GM19193 (cell line): ENCODE results near the gene SLC25A10.

Source experiments
- POLR2A ChIP-seq: IDR thresholded peaks from 4 replicates; pipeline ENCODE4 v1.6.1; 2011; ENCODE audit not compliant: insufficient read depth, insufficient read length; ENCODE audit errors: extremely low read depth

Gene SLC25A10

DNA sequence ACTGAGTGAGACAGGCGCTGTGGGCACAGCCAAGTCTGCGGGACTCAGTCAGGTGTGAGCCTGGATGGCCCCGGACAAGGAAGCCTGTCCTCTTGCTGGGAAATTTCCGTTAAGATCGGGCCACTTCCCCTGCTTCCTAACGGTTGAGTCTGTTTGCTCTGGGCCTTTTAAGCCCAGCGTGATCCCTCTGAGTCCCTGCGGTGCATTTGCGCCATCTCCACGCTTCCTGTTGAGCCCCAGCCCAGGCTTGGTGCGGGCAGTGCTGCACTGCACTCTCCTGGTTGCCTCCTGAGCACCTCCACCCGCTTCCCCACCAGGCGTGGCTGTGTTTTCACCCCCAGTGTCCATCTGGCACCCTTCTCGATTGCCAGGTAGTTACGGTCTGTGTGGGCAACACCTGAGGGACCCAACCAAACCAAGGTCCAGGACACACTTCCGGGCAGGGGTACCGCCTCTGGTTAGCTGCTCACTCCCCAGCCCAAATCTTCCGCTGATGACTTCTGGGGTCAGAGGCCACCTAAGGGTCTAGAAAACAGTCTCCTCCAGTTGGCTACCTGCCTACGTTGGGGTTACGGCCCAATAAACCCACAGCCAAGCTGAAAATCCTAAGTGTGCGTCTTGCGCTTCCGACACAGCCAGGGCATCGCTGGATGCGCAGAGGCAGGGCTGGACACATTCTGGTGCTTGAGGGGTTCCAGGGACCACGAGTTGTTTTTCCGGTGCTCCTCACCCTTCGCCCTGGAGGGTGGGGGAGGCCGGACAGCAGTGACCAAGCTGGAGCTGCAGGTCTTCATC is 1.4 kb upstream of the SLC25A10 start:
- TF ChIP-seq POLR2A, result no peak

DNA sequence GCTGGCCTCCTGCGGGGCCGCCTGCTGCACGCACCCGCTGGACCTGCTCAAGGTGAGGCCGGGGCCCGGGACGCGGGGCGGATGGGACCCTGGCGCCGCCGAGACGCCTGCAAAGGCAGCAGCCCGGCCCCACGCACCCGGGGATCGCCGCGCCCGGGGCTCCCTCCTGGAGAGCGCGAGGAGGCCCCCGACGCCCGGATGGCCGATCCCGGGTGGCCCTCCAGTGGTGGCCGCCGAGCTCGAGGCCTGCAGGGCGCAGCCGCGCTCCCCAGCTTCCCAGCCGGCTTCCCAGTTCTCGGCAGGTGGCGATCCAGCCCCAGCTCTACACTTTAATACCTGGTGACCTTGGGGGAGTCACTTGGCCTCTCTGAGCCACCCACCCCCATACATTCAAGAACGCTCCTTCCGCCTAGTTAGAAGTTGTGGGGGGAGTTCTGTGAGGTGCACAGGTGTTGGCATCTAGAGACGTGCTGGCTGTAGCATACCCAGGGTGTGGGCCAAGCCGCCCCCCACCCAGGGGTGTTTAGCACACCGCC is 452 bp downstream of the SLC25A10 start:
- no peak for TF ChIP-seq POLR2A

DNA sequence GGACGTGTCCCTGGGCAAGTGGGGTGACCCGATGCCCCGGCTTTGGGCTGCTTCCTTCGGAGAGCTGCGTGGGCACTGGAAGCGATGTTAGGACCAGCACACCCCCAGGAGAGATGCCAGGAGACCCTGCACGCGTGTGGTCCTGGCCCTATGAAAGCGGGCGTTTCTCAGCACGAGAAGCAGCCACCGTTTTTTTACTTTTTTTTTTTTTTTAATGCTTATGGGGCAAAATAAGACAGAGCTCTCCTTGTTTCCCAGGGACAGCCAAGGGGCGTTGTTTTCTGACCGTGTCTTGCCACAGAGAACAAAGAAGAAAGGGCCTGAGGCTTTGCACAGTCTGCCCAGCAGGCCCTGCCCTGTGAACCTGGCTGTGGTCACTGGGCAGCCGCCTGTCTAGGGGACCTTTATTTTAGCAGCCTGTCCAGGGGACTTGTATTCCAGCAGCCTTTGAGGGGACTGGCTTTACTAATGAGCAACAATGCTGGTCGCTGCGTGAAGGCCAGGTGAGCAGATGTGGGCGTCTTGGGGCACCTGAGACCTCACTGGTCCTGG is 996 bp downstream of the SLC25A10 start:
- TF ChIP-seq POLR2A, result no peak

DNA sequence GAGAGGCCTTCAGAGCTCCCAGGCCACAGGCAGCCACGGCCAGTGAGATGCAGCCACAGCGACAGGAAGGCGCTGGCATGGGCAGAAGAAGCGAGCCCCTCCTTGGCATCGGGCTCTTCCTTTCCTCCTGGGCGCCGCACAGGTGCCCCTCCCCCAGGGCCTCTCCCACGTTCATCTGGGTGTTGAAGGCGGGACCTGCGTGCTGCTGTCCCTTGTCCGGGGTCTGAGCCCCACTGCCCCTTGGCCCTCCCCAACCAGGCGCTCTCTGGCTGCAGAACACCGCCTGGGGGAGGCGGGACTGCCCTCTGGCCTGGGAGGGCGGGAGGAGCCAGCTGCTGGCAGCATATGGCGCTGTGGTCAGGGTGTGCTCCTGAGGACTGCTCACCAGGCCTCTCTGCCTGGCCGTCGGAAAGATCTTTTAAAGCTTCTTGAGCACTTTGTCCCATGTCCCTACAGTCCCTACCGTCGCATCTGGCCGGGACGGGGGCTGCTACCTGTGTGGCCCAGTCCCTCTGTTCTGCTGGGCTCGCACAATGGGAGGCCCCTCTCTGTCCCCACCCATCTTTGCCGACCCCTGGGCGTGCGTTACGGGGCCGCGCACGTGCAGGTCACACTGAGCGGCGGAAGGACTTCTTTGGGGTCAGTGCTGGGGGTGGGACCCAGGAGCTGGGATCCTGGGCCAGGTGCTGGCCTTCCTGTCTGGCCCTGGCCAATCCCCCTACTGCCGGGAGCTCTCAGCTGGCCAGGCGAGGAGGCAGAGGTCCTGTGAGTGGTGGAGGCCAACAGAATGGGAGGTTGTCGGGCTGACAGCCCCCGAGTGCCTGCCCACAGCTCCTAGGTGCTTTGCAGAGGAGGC is 1.7 kb downstream of the SLC25A10 start:
- no peak for TF ChIP-seq POLR2A

DNA sequence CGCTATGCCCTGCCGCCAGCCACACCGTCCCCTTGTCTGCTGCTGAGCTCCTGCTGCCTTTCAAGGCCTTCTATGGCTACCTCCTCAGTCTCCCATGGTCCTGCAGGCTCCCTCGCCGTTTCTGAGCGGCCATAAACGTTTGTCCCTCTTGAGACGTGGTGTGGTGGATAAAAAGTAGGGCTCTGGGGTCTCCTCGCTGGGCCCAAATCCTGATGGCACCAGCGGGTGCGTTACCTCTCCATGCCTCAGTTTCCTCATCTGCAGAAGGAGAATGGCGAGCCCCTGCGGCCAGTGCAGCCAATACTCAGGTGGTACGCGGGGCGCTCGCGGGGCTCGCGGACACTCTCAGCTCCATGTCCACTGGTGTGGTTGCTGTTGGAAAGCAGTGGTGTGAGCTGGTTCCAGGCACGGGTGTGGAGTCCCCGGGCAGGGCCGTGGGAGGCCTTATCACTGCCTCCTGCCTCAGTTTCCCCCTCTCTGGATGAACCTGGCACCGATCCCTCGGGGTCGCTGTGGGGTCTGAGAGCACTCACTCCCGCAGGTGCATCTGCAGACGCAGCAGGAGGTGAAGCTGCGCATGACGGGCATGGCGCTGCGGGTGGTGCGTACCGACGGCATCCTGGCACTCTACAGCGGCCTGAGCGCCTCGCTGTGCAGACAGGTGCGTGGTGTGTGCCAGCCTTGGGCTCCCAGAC is 2.5 kb downstream of the SLC25A10 start:
- no peak for TF ChIP-seq POLR2A

DNA sequence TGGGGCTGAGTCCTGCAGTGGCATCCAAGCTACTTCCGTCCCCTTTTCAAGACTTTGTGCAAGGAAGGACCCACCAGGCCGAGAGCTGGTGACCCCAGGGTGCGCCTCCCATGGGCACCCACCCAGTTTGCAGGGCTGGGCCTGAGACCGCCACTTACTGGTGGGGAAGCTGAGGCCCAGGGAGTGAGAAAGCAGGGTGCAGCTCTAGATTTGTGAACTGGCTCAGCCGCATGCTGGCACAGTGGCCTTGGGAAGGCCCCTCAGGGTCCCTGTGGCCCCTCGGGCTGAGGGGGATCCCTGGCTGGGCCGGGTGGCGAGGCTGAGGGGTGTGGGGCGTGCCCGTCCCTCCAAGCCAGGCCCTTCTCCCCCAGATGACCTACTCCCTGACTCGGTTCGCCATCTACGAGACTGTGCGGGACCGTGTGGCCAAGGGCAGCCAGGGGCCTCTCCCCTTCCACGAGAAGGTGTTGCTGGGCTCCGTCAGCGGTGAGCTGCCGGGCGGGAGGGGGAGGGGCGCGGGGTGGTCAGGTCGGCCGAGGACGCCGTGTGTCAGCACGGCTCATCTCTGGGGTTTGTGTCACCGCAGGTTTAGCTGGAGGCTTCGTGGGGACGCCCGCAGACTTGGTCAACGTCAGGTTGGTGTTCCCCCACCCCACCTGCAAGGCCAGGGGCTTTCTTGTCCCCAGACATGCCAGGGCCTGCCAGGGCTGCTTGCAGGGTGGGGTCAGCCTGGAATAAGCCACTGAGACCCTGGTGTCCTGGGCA is 3.2 kb downstream of the SLC25A10 start:
- no peak for TF ChIP-seq POLR2A

DNA sequence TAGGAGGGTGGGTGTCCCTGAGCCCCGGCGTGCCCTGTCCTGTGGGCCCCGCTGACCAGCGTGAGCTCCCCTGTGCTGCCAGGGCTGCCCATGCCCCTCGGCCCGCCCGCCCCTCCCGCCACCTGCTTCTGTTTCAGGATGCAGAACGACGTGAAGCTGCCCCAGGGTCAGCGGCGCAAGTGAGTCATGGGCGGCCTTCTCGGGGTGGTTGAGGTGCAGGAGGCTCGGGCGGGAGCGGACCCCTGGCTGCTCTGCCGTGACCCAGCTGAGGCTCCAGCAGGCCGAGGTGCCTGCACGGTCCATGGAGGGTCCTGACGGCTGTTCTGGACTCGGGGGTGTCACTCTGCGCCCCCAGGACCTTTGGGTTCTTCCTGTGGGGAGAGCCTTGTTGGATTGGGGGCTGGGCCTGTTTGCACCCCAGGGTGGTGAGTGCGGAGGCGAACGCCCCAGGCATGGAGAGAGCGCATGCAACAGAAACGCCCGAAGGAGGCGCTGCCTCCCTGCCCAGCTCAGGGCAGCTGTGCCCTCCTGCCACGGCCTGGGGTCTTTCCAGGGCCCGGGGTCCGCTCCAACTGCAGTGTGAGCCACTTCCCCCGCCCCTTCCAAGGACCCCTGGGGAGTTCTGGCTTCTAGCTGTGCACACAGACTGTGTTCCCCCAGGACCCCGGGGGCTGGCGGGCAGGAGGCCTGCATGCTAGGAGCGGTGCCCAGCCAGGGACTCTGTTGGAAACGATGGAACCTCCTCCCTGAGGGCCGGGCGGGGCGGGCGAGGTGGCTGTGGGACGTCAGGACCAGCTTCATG is 4.0 kb downstream of the SLC25A10 start:
- TF ChIP-seq POLR2A, result no peak

DNA sequence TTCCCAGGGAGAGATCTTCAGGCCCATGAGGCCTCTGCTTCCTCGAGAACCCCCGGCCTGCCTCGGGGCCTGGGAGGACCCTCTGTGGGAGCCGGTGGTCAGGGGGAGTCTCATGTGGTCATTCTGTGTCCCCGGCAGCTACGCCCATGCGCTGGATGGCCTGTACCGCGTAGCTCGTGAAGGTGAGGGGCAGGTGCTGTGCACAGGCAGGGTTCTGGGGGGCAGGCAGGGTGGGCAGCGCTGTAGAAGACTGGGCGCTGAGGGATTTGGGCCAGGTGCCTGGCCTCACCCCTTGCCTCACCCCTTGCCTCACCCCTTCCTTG is 4.6 kb downstream of the SLC25A10 start:
- no peak for TF ChIP-seq POLR2A

DNA sequence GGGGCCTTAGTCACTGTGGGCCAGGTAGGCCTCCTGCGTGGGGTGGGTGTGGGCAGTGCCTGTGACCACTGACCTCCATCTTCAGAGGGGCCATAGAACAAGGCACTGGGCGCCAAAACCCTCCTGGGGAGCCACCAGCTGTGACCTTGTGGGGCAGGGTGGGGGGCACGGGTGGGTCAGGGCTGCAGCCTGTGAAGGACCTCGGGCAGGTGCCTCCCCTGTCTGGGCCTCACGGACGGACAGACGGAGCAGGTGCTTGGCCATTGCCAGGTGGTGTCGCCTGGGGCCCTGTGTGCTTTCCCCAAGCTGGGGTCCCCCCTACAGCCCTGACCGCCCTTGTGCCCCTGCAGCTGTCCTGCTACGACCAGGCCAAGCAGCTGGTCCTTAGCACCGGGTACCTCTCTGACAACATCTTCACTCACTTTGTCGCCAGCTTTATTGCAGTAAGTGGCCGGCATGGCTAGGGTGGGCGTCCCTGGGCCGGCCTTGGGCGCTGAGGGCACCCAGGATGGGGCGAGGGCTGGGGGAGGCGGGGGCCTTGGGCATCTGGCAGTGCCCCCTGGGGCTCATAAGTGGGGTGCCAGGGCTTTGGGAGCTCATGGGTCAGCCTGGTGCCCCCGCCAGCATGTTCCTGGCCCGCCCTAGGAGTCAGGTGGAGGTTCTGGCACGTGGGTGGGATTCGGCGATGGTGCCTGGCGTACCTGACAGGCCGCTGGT is 5.1 kb downstream of the SLC25A10 start:
- no peak for TF ChIP-seq POLR2A

DNA sequence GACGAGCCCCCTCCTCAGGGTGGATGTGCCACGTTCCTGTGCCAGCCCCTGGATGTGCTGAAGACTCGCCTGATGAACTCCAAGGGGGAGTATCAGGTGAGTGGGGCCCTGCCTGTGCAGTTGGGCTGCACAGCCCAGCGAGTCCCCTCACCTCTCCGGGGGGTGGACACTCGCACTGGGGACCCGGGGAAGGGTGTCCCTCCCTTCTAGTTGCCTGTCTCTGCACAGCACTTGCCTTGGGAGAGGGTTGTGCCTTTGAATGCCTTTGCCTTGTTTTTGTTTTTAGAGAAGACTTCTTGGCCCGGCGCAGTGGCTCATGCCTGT is 5.6 kb downstream of the SLC25A10 start:
- TF ChIP-seq POLR2A, result no peak

DNA sequence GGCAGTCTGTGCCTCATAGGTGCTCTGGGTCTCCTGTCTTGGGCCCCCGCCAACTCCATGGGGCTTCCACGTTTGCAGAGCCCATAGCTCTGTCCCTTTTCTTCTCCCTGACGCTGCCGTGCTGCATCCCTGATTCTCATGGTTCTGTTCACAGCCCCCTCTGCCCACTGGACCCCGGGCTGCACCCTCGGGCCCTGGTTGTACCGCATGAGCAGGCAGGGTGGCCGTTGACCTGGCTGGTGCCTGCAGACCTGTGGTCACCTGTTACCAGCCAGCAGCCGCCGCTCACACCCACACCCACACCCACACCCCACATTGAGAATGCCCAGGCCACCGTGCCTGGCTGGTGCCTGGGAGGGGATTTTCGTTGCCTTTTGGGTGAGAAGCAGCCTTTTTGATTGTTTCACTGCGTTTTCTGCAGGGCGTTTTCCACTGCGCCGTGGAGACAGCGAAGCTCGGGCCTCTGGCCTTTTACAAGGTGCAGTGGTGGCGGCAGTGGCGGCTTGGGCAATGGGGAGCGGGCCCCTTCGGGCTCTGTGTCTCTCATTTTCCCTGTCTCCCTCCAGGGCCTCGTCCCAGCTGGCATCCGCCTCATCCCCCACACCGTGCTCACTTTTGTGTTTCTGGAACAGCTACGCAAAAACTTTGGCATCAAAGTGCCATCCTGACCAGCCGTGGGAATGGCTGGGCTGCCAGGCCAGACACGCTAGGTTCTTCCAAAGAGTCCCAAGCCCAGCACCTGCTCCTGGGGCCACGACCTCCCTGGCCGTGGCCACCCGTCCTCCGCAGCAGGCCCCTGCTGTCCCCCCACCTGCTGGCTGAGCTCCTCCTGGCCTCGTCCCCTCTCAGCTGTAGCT is 7.6 kb downstream of the SLC25A10 start:
- TF ChIP-seq POLR2A, result no peak
